NCI-H524 (cell line): ENCODE data around the gene SDK1.

Experiments used
- DNase-seq, 2 experiments: peaks; one replicate each; lab custom pipeline; 2025; lab: John Stamatoyannopoulos, UW

Gene SDK1

DNA sequence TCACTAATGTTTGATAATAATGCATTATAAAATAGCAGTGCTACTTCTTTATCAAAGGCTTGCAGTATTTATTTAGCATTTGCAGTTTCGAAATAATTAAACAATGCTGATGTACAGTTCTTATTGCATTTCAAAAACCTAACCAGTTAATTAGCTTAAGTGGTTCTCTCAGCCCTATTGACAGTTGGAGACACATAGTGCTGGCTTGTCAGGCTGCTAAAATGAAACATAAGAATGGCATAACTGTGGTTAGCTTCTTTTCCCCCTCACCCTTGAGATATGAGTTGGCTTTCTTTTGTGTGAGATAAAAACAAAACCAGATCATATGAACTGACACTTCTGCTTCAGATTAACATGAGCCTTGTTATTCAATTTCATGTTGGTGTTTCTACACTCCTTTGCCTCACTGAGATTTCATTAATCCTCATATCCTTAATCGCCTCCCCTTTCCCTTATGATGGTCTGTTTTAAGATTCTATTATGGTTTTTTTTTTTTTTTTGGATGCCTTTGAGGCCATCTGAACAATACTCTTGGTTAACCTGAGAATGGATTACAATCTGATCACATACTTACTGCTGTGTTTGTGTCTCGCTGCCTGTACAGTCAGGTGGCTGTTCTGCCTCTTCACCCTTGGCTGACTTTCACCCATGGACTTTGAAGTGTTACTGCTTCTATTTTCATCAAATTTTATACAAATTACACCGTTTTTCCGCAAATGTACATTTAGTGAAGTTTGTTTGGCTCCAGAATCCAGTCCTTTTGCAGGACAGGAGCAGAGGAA is 108.0 kb downstream of the SDK1 start:
- peak; percentile 22 to 74 for DNase-seq

DNA sequence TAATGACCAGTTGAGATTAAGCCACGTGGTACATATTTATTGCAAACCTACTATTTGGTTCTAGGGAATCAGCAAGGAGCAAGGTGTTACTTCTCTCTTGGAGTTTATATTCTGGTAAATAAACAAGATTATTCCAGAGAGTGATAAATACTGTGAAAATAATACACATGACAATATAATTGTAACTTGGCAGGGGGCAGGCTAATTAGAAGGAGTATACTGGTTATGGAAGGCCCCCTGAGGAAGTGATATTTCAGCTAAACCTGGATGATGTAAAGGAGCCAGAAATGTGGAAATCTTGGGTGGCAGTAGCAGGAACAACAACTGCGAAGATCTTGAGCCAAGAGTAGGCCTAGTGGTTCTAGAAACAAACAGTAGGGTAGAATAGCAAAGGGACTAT is 111.8 kb downstream of the SDK1 start:
- no peak for DNase-seq

DNA sequence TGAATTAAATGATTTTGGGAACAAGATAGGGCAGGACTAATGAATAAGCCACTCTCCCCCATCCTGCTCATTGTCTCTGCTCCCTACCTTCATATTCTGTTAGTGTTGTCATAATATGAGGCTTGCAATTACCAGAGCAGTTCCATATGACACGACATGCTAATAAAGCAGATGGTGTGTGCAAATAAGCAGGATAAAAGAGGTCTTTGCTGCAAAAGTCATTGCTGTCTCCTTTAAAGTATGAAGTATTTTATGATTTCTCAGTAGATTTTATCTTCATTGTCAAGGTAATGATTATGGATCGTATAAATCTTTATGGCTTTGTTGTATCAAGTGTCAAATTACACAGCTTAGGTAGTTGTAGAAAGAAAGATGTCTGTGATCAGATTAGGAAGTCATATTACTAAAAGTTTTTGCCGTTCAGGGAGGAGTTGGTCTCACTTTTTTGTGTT is 114.8 kb downstream of the SDK1 start:
- DNase-seq = peak; percentile 30 to 51

DNA sequence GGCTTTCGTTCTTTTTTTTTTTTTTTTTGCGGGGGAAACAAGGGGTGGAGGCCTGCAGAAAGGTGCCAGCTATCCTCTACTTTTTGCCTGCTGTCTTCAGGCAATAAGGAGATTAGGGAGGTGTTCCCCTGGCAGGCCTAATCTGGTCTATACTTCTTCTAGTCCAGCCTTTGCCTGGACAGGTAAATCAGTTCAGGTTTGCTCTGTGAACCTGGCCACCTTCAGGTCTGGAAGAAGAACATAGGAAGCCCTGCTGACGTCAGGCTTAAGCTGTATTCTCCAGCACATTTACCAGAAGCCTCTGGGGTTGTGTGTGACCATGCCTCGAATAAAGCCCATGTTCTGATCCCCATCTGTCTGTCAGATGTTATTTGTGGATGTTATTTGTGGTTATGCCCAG is 115.4 kb downstream of the SDK1 start:
- peak in 1 of 2 experiments; percentile 27 for DNase-seq

DNA sequence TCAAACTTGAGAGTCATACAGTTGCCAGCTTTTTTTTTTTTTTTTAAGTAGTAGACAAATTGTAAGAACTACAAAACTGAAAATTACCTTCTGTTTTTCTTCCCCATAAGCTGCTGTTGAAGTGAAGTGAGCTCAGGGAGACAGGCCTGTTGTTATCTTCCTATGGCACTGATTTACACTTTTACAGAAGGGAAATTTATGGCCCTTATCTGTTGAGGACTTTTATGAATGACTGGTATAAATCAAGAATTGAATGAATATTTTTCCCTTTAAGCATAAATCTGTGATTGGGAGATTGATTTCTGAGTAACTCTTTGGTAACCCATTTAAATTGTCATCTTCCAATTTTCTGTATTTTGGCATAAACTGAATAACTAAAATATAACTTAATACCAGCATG is 124.0 kb downstream of the SDK1 start:
- DNase-seq = no peak

DNA sequence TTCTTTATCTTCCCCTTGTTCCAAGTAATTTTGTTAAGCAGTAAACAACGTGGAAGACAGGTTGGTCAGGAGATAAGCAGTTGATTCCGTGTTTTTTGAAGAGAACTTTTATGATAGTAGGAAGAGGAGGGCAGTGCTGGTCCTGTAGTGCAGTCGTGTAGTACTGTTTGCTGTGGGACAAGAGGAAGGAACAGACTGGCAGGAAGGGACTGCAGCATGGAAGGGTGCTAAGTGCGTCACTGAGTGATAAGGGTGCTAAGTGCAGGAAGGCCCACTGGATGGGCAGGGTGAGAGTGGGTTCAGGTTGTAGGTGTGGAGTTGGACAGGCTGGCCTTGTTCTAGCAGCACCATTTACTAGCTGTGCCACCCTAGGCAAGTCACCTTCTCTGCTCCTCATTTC is 125.0 kb downstream of the SDK1 start:
- DNase-seq = no peak

DNA sequence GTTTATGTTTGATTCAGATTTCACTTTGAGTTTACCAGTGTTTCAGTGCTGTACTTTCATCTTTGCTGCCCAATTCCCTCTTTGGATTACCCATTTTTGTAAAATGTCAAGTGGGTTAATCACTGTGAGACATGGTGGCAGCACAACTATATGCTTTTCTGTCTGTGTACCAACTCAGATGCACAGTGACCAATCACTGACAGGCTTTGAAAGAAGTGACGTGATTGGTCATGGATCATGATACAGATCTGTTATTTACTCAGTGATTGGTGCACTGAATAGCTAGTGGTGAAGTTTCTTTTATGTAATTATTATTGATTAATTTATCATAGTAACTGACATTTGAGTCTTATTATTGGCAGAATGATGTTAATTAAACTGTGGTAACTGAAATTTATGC is 126.9 kb downstream of the SDK1 start:
- no peak for DNase-seq

DNA sequence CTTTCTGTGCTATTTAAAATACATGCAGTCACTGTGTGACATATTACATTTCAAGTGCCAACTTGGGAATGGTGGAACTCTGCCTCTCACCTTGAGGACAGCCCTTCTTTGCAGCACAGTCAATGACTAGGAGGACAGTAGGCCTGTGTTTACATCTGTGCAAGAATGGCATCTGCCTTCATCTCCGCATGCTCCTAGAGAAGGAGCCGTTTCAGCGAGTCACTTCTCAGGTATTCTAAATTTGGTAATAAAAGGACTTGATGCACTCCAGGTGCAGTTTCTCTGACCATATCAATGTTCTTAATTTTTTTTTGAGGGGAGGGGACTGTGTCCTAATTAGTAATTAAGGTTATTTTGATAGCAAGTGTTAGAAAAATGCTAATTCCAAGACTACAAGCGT is 128.9 kb downstream of the SDK1 start:
- DNase-seq = no peak

DNA sequence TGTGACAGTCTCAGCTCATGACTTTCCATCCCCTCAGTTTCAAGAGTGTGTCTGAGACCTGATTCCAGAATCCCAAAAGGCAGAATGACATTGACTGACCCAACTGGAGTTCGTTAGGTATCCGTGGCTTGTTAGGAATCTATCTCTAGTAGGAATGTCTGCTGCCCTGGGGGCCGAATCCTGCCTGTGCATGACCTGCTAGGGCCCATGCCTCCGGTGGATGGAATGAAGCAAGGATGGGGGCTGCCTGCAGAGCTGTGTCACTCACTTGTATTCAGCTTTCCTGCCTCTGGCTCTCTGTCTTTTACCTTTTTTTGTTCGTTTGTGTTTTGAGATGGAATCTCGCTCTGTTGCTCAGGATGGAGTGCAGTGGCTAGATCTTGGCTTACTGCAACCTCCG is 129.5 kb downstream of the SDK1 start:
- no peak for DNase-seq

DNA sequence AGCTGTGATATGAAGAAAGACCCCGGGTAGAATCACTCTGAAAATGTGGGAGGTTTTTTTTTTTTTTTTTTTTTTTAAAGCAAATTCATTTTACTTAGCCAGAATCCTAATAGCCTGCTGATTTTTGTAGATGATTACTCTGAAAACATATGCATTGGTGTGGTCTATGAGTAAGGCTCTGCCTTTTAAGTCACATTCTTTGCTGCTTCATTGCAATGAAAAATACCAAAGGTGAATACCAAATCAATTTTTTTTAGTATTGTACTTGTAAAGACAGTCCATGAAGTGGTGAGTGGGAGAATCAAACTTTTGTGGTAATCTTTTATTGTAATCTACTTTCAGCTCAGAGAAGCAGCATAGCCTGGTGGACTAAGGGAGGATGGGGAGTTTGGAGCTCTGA is 130.3 kb downstream of the SDK1 start:
- no peak for DNase-seq

DNA sequence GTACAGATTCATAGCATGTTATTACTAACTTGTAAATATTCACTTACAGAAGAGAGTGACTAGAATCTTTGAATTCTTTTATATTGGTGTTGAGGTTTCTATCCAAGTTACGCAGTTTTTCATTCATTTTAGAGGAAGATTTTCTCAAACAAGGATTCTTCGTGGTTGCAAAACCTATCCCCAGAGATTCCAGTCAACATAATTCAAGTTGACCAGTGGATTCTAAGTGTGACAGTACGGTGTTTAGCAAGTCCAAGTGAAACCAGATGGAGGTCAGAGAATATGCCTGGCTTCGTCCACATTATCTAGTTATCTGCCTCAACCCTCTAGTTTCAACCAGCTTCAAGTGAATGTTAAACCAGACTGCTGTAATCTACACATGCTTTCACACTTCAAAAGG is 131.9 kb downstream of the SDK1 start:
- DNase-seq = no peak

DNA sequence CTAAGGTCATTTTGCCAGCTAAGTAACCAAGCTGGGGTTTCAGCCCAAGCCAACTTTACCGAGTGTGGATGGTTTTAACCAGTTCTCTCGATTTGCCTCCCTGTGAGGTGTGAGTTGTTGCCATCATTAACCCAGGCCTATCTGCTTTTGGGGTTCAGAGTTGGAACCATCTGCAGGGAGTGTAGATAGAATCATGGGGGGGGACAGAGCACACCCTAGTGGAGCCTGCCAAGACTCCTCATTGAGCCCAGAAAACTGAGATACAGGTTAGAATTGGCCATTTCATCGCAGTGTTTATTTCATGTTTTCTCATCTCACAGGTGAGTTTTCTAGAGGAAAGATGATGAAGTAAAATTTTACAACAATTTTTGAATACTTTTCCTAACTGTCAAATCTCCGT is 133.6 kb downstream of the SDK1 start:
- no peak for DNase-seq

DNA sequence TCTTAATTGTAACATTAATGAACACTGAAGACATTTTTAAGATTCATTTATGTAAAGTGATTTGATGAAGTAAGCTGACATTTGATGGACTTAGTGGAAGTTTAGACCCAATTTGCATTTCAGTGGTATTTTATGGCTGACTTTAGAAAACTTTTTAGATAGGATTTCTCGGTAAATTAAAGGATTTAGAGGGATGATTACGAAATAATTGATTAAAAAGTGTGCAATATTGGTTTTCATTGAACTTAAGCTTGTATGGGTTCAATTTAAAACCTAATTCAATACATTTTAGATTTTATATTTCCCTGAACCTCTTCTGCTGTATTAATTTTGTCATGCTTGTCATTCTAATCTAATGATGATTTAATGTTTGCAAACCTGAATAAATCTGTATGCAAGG is 135.1 kb downstream of the SDK1 start:
- no peak for DNase-seq

DNA sequence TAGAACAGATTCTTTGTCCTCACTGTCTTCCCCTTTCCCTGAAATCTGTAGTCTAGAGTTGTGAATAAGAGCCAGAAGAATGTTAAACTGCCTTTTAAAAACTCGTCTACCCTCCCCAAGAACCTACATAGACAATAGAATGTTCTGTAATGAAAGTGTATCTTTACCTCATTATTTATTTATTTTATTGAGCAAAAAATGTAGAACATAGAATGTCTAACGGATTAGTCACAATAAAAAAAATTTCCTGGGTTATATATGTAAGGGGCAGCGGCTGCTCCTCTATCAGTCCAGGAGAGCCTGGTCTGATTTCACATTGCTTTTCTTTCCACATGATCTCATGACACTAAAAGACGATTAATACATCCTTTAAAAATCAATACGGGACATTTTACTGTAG is 135.7 kb downstream of the SDK1 start:
- no peak for DNase-seq

DNA sequence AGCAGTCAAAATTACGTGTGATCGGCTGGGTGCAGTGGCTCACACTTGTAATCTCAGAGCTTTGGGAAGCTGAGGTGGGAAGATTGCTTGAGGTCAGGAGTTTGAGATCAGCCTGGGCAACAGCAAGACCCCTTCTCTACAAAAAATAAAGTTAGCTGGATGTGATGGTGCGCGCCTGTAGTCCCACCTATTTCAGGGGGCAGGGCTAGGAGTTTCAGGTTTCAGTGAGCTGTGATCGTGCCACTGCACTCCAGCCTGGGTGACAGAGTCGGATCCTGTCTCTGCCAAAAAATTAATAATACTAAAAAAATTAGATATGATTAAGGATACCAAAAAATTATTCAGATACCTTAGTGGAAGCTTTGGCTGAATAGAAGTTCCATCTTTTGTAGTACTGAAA is 136.4 kb downstream of the SDK1 start:
- no peak for DNase-seq

DNA sequence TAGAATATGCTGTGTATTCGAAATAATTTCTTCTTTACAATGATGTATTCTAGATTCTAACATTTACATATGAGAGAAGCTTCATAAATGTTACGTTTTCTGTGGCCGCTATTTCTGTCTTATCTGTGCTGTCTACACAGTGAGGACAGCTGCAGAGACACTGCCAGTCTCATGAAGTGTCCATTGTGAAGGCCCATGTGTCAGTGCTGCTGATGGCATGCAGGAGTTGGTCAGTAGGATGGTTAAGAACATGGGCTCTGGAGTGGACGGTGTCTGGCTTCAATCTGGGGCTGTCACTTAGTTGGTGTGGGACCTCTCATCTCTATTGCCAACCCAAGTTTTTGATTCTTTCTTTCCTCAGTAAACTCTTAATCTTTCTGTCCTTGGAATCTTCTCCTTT is 137.3 kb downstream of the SDK1 start:
- DNase-seq = no peak

DNA sequence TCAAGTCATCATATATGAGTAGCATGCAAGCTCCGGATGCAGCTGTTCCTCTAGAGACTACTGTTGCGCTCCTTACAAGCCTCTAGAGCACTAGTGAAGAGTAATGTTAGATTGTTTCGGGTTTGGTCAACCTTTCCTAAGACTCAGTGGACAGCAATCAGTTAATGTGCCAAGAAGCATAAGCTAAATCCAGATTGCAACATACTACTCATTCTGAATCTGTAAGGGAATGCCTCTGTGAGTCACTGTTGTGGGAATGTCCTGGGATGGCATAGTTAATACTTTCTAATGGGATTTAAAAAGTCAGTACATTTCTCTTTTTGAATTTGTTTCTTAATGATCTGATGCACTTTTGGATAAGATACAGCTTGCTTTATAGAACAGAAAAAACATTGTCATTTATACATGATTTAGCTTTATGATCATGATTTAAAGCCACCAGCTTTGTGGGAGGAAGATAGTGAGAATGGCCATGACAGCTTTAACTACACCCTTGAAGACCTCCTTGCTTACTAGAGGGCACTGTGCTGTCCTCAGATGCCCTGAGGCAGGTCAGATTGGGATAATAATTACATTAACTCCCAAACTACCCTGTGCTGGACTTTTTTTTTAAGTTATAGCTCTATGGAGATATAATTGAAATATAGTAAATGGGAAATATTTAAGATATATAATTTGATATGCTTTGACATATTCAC is 138.4 kb downstream of the SDK1 start:
- no peak for DNase-seq

DNA sequence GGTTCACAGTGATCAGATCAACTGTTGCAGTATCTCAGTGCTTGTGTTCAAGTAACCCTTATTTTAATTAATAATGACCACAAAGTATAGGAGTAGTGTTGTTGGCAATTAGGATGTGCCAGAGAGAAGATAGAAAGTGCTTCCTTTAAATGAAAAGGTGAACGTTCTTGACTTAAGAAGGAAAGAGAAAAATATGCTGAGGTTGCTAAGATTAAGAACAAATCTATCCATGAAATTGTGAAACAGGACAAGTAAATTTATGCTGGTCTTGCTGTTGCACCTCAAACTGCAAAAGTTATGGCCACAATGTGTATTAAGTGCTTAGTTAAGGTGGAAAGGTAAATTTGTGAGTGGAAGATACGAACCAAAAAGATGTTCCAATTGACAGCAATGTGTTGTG is 139.5 kb downstream of the SDK1 start:
- no peak for DNase-seq

DNA sequence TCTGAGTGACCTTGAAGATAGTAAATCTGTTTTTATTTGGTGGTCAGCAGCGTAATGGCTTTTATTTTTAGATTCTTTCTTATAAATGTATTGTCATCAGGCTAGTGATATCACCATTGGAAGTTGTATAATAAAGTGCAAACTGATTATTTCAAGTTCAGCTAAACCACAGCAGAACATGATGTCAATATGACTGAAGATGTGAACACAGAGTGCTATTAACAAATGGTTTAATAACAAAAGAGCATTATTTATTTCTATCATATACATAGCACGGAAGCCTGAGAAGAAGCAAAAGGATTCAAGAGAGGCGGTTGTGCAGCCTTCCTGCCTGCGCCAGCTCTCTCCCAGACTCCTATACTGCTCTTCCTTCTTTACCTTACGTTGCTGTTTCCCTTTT is 142.7 kb downstream of the SDK1 start:
- DNase-seq = no peak

DNA sequence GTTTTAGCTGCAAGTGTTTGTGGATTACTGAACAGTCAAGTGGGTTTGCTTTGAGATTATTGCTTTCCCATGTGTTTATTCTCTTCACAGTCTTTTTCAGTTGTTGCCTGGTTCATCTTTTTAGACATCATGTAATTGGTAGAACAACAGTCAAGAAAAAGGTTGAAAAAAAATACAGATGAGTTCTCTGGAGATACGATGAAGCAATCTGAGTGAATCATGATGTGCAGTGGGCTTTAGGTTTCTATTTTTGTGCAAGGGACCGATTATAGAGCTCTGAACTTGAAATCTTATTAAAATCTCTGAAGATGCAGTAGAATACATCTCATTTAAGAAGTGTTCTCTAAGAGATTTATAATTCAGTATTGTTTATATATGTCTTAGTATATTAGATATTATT is 145.7 kb downstream of the SDK1 start:
- no peak for DNase-seq

DNA sequence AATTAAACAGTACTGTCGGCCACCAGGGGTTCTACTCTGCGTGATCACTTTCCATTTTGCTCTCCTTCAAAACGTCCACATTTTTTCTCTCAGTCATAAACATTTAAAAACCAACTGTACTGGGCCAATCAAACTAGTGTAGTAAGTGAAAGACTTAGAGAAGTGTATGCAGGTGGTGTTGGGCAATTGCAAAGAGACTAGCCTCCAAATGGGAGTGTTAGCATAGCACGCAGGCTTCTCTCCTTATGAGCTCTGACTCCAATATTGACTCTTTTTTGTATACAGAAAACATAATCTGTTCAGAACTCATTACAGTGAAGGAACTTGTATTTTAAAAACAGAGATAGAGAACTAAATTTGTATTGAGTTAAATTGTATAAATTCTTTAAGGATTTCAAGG is 150.6 kb downstream of the SDK1 start:
- DNase-seq = no peak

DNA sequence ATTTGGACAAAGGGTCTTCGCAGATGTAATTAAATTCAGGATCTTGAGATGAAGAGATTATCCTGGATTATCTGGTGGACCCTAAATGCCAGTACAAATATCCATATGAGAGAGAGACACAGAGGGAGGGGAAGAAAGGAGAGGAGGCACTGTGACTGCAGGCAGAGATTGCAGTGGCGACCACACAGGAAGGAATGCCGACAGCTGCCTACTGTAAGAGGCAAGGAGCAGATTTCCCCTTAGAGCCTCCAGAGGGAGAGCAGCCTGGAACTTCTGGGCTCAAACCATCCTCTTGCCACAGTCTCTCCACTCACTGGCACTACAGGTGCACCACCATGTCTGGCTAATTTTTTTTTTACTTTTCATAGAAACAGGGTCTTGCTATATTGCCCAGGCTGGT is 152.3 kb downstream of the SDK1 start:
- no peak for DNase-seq

DNA sequence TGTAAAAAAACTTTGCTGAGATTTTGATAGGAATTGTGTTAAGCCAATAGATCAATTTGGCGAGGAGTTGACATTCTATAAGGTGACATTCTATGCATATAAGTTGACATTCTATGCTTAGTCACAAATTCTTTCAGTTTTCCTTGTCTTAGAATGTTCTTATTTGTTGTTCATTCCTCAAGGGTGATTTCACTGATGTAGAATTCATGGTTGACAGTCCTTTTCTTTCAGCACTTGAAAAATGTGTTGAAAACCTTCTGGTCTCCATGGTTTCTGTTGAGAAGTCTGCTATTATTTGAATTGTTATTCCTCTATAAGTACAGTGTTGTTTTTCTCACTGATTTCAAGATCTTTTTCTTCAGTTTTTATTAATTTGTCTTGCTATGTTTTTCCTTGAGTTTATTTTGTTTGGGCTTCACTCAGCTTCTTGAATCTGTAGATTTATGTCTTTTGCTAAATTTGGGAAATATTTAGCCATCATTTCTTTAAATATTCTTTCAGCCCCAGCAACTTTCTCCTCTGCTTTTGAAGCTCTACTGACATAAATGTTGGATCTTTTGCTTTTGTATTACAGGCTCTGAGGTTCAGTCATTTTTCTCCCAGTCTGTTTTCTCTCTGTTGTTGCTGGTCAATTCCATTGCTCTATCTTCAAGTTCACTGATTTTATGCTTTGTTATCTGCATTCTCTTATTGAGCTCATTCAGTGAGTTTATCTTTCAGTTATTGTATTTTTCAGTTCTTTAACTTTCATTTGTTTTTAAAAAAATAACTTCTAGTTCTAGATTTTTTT is 154.9 kb downstream of the SDK1 start:
- no peak for DNase-seq
